GM12878 (cell line): ENCODE data around the gene FXYD1.

Source experiments
- CEBPB ChIP-seq, 2 experiments: fragments of 150-350 bp in 1 of 2; IDR thresholded peaks; 2 replicates each; pipeline ENCODE4 v1.6.1; 2012 to 2014; ENCODE audit warnings: low read depth in 2 of 2, low read length in 2 of 2, borderline replicate concordance in 1 of 2, inconsistent platforms in 1 of 2
- RAD21 ChIP-seq: IDR thresholded peaks from 2 replicates; pipeline ENCODE4 v1.6.1; 2011; ENCODE audit warnings: mild to moderate bottlenecking, low read depth, low read length, moderate library complexity; ENCODE audit not compliant: insufficient read depth
- STAT1 ChIP-seq: fragments of 450-650 bp; conservative IDR thresholded peaks from 2 replicates; pipeline ENCODE4 v1.6.1; 2014; ENCODE audit warnings: antibody characterized with exemption, mild to moderate bottlenecking

DNA sequence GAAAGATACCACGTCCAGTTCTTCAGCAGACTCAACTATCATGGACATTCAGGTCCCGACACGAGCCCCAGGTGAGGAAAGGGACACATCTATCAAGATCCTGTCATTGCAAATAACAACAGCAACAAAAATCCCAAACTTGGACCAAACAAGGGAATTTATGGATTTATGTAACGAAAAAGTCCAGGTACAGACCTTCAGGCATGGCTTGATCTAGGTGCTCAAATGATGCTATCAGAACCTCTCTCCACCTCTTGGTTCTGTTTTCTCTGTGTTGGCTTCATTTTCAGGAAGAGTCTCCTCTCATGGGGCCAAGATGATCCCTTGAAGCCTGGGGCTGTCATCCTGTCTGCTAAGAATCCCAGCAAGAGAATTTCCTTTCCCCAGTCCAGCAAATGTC lies 18.8 kb downstream of the FXYD1 start:
- TF ChIP-seq STAT1 (no peak), RAD21 (no peak), CEBPB (IDR thresholded peaks at IDR 0.05; ENCODE audit: borderline replicate concordance in 1 of 2, low read depth in 2 of 2, low read length in 2 of 2) (no peak)
